ENCODE data around the gene PLCH2. TPM values are rescaled to one million over a fixed set of nuclear protein-coding genes. Genes with fewer than 3 reads are reported as not detected.

Gene PLCH2
- total RNA-seq, 2 experiments from 2014 or later = 9.8 to 11.8 TPM

Other genes starting within 250 kb of the PLCH2 start
- gene SKI, start 248.0 kb upstream of the PLCH2 start, total RNA-seq = 10 to 100 TPM; 41.2 to 41.4 TPM
- 1 to 10 TPM; 6.2 to 7.9 TPM for gene MORN1, start 84.7 kb upstream of the PLCH2 start, total RNA-seq
- gene RER1, start 84.4 kb upstream of the PLCH2 start, total RNA-seq = 100 to 1,000 TPM; 148 to 151 TPM
- gene PEX10, start 63.7 kb upstream of the PLCH2 start, total RNA-seq = 10 to 100 TPM; 10.3 to 12.3 TPM
- 10 to 100 TPM; 55.9 to 66.8 TPM for gene PANK4, start 50.3 kb downstream of the PLCH2 start, total RNA-seq
- not detected for gene HES5, start 54.0 kb downstream of the PLCH2 start, total RNA-seq
- 10 to 100 TPM; 85.8 to 86.5 TPM for gene TNFRSF14, start 80.1 kb downstream of the PLCH2 start, total RNA-seq
- gene PRXL2B, start 110.5 kb downstream of the PLCH2 start, total RNA-seq = 10 to 100 TPM; 35.6 to 40.6 TPM
- 1 to 10 TPM; 3.7 to 4.0 TPM for gene MMEL1, start 156.7 kb downstream of the PLCH2 start, total RNA-seq